ENCODE measurements around the gene ADNP2. TPM values are rescaled to one million over a fixed set of nuclear protein-coding genes. Genes with fewer than 3 reads are reported as not detected.

The ADNP2 gene
- total RNA-seq, 4 donors from 2014 or later, result 15.0 to 22.3 (median 17.7) TPM

DNA sequence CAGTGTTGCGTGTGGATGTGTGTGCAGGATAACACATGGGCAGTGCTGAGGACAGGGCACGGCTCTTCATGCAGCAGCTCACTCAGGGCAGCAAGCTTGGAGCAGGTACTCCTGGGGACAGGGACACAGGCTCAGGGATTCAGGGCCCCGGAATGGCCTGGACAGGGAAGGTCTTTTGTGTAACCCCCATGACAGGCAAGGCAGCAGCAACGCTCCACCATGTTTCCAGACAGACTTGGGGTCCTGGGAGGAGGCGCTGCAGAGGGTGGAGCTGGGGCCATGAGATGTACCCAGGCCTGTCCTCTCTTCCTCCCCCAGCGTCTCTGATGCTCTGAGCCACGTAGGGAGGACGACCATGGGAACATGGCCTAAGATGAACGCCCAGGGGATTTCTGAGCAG, 58.3 kb downstream of the ADNP2 start:
- 73% methylated on average over 3 of the region's 9 CpGs; no CpG with 5 or more reads in 1 of the 2 donors for WGBS, 2 donors (ENCODE audit: low coverage in 1 of 2)
- Histone ChIP-seq H3K27me3 (no peaks in the 10 kb centered on the region), H3K4me3 (no peak overlapping the region), H3K27ac (no peak overlapping the region), H3K9me3 (peaks cover 0 to 13% (median 0%) of the 10 kb centered on the region in 3 donors), H3K36me3 (no peaks in the 10 kb centered on the region), H3K4me1 (peaks cover 0 to 16% (median 0%) of the 10 kb centered on the region in 3 donors)
- no peak for ATAC-seq
- TF ChIP-seq, protein P1, sequence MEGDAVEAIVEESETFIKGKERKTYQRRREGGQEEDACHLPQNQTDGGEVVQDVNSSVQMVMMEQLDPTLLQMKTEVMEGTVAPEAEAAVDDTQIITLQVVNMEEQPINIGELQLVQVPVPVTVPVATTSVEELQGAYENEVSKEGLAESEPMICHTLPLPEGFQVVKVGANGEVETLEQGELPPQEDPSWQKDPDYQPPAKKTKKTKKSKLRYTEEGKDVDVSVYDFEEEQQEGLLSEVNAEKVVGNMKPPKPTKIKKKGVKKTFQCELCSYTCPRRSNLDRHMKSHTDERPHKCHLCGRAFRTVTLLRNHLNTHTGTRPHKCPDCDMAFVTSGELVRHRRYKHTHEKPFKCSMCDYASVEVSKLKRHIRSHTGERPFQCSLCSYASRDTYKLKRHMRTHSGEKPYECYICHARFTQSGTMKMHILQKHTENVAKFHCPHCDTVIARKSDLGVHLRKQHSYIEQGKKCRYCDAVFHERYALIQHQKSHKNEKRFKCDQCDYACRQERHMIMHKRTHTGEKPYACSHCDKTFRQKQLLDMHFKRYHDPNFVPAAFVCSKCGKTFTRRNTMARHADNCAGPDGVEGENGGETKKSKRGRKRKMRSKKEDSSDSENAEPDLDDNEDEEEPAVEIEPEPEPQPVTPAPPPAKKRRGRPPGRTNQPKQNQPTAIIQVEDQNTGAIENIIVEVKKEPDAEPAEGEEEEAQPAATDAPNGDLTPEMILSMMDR (IDR thresholded peaks at IDR 0.05), result no peak
- TF ChIP-seq POLR2A (IDR thresholded peaks at IDR 0.05) (no peak), EP300 (IDR thresholded peaks at IDR 0.05) (no peak), POLR2AphosphoS5 (IDR thresholded peaks at IDR 0.05) (no peak)

DNA sequence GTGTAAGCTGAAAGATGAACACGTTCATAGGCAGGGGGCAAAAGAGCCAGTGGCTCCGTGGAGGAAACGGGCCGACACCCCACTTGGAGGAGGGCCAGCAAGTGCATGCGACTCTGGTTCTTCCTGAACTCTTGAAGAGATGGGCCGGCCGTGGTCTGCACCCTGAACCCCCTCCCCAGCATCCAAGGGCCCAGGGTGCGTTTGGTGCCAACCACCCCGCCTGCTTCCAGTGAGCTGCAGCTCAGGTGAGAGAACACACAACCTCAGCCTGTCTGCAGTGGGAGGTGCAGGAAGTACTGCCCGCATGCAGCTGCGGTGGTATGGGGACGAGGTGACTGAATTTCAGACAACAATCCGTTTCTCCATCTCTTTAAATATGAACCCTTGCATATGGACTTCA, 58.9 kb downstream of the ADNP2 start:
- peaks cover 0 to 16% (median 0%) of the 10 kb centered on the region in 3 donors for H3K4me1 ChIP-seq
- no peaks in the 10 kb centered on the region for H3K36me3 ChIP-seq
- no peak for ATAC-seq
- 55 to 74% methylated on average over 6 to 11 of the region's 13 CpGs for WGBS, 2 donors (ENCODE audit: low coverage in 1 of 2)
- no peak overlapping the region for H3K4me3 ChIP-seq
- H3K27me3 ChIP-seq, result no peaks in the 10 kb centered on the region
- no peak for TF ChIP-seq EP300 (IDR thresholded peaks at IDR 0.05)
- no peak for TF ChIP-seq POLR2AphosphoS5 (IDR thresholded peaks at IDR 0.05)
- TF ChIP-seq POLR2A (IDR thresholded peaks at IDR 0.05), result no peak
- TF ChIP-seq, protein P1 (IDR thresholded peaks at IDR 0.05), result no peak
- no peak overlapping the region for H3K27ac ChIP-seq
- peaks cover 0 to 13% (median 0%) of the 10 kb centered on the region in 3 donors for H3K9me3 ChIP-seq

DNA sequence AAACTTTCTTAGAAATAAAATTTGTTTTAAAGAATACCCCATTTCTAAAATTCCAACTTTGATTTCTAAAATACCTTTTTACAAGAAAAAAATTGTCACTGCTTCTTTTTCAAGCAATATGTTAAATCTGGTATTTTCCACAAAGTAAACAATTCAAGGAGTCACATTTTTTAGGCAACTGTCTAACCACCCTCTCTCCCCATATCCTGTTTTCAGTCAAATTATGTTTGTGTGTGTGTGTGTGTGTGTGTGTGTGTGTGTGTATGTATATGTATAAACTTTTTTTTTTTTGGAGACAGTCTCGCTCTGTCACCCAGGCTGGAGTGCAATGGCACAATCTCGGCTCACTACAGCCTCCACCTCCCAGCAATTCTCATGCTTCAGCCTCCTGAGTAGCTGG, 59.3 kb downstream of the ADNP2 start:
- no peaks in the 10 kb centered on the region for H3K36me3 ChIP-seq
- WGBS, 2 donors (ENCODE audit: low coverage in 1 of 2), result 77% methylated on average over 2 of the region's 2 CpGs; no CpG with 5 or more reads in 1 of the 2 donors

DNA sequence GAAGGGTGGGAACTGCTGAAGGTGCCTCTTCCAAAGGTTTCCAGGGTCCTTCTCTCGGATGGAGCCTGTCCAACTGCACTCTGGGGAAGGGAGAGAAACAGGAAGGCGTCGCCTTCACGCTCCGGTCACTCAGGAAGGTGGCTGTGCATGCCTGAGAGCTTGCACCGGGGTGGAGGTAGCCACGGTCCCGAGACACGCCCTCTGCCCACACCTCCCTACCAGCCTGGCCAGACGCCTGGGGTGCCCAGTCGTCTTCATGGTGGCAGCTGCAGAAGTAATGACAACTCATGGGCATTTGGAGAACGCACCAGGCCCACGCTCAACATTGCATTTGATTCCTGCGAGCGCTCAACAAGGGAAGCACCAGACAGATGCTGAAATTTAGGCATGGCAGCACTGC, 59.9 kb downstream of the ADNP2 start:
- TF ChIP-seq, protein P1 (IDR thresholded peaks at IDR 0.05), result no peak
- TF ChIP-seq POLR2AphosphoS5 (IDR thresholded peaks at IDR 0.05) (no peak), EP300 (IDR thresholded peaks at IDR 0.05) (no peak), POLR2A (IDR thresholded peaks at IDR 0.05) (no peak)
- Histone ChIP-seq H3K27me3 (no peaks in the 10 kb centered on the region), H3K4me3 (no peak overlapping the region), H3K4me1 (peaks cover 0 to 16% (median 0%) of the 10 kb centered on the region in 3 donors), H3K9me3 (peaks cover 0 to 12% (median 0%) of the 10 kb centered on the region in 3 donors), H3K36me3 (no peaks in the 10 kb centered on the region), H3K27ac (no peak overlapping the region)
- 90% methylated on average over 2 to 7 of the region's 15 CpGs for WGBS, 2 donors (ENCODE audit: low coverage in 1 of 2)
- no peak for ATAC-seq

More for the DNA sequence above, 59.3 kb downstream of the ADNP2 start:
- no peak for TF ChIP-seq POLR2A (IDR thresholded peaks at IDR 0.05)
- H3K9me3 ChIP-seq, result peaks cover 0 to 13% (median 0%) of the 10 kb centered on the region in 3 donors
- H3K27me3 ChIP-seq, result no peaks in the 10 kb centered on the region
- no peak overlapping the region for H3K27ac ChIP-seq
- ATAC-seq, result no peak
- H3K4me3 ChIP-seq, result no peak overlapping the region
- H3K4me1 ChIP-seq, result peaks cover 0 to 16% (median 0%) of the 10 kb centered on the region in 3 donors

DNA sequence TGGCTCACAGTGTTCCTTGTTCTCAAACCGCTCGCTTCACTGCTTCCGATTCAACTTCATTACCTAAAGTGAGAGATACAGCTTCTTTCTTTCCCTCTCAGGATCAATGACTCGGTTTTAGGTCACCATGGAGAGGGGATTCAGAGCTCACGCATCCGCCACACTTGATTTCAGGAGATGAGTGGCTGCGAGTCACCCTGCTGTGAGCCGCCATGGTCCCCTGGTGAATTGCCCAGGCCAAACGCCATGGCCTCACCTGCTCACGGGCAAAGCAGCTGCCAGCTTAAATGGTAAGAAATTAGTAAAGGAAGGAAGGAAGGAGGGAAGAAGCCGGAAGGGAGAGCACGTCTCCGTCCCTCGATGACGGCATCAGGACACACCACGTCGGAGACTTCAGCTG, 60.5 kb downstream of the ADNP2 start:
- Histone ChIP-seq H3K9me3 (peaks cover 0 to 6% (median 0%) of the 10 kb centered on the region in 3 donors), H3K27ac (no peak overlapping the region), H3K27me3 (no peaks in the 10 kb centered on the region), H3K36me3 (no peaks in the 10 kb centered on the region), H3K4me3 (no peak overlapping the region), H3K4me1 (peaks cover 0 to 16% (median 0%) of the 10 kb centered on the region in 3 donors)
- 93 to 98% methylated on average over 3 to 14 of the region's 17 CpGs for WGBS, 2 donors (ENCODE audit: low coverage in 1 of 2)
- ATAC-seq, result no peak
- no peak for TF ChIP-seq POLR2A (IDR thresholded peaks at IDR 0.05)
- TF ChIP-seq, protein P1 (IDR thresholded peaks at IDR 0.05), result no peak
- no peak for TF ChIP-seq POLR2AphosphoS5 (IDR thresholded peaks at IDR 0.05)
- no peak for TF ChIP-seq EP300 (IDR thresholded peaks at IDR 0.05)

All from gastroesophageal sphincter (tissue), 4 donors.